Immature natural killer cell (primary cell): ENCODE measurements around the gene GATA5. TPM values are rescaled to one million over a fixed set of nuclear protein-coding genes. Genes with fewer than 3 reads are reported as not detected.

ENCODE experiments used
- DNase-seq, 3 donors: peaks; one replicate each; pipeline ENCODE4 v3.0.0; 2022; ENCODE audit warnings: mixed read lengths in 1 of 3
- H3K27ac Mint-ChIP-seq, 6 donors: one replicate each; pipeline ENCODE4 v1.8.0; 2020; ENCODE audit warnings: mixed read lengths in 6 of 6, mild to moderate bottlenecking in 5 of 6, inconsistent platforms in 4 of 6, moderate library complexity in 3 of 6
- H3K27me3 Mint-ChIP-seq, 3 donors: one replicate each; pipeline ENCODE4 v1.8.0; 2020 to 2021; ENCODE audit warnings: low read depth in 3 of 3, mild to moderate bottlenecking in 3 of 3, mixed read lengths in 3 of 3, moderate library complexity in 3 of 3, inconsistent platforms in 1 of 3
- H3K36me3 Mint-ChIP-seq, 3 donors: one replicate each; pipeline ENCODE4 v1.8.0; 2020; ENCODE audit warnings: mixed read lengths in 3 of 3, inconsistent platforms in 2 of 3, mild to moderate bottlenecking in 2 of 3
- H3K4me1 Mint-ChIP-seq, 2 donors: one replicate each; pipeline ENCODE4 v1.8.0; 2020; ENCODE audit warnings: inconsistent platforms in 2 of 2, mild to moderate bottlenecking in 2 of 2, mixed read lengths in 2 of 2, moderate library complexity in 1 of 2
- H3K4me3 Mint-ChIP-seq, 5 donors: one replicate each; pipeline ENCODE4 v1.8.0; 2020; ENCODE audit warnings: mild to moderate bottlenecking in 5 of 5, mixed read lengths in 5 of 5, inconsistent platforms in 3 of 5, moderate library complexity in 3 of 5
- H3K9me3 Mint-ChIP-seq, 6 donors: one replicate each; pipeline ENCODE4 v1.8.0; 2020; ENCODE audit warnings: mild to moderate bottlenecking in 6 of 6, mixed read lengths in 6 of 6, inconsistent platforms in 4 of 6, moderate library complexity in 3 of 6
- polyA plus RNA-seq, 3 donors: library from polyadenylated mRNA; unstranded; fragments of 300-500 nt; fragmentation: Illumina TruSeq; gene quantifications; one replicate each; pipeline ENCODE4 v1.2.3, GENCODE V29; 2021

Gene GATA5
- polyA plus RNA-seq, 3 donors from 2014 or later, result not detected

- DNase-seq, result no peak
- Mint-ChIP-seq H3K9me3 (peaks cover 0 to 1% (median 0%) of the 10 kb centered on the region in 6 donors), H3K4me3 (no peak overlapping the region), H3K27ac (no peak overlapping the region), H3K4me1 (no peaks in the 10 kb centered on the region), H3K27me3 (peaks cover 8 to 14% (median 12%) of the 10 kb centered on the region in 3 donors), H3K36me3 (no peaks in the 10 kb centered on the region)
Measured at GRCh38 chr20:62487561-62488354, 12.0 kb upstream of the GATA5 start.

GRCh38 chr20:62487118-62487517, 11.3 kb upstream of the GATA5 start:
- peaks cover 8 to 15% (median 12%) of the 10 kb centered on the region in 3 donors for H3K27me3 Mint-ChIP-seq
- no peaks in the 10 kb centered on the region for H3K4me1 Mint-ChIP-seq
- peaks cover 0 to 1% (median 0%) of the 10 kb centered on the region in 6 donors for H3K9me3 Mint-ChIP-seq
- no peak overlapping the region for H3K27ac Mint-ChIP-seq
- H3K36me3 Mint-ChIP-seq, result no peaks in the 10 kb centered on the region
- no peak overlapping the region for H3K4me3 Mint-ChIP-seq
- DNase-seq, result no peak

- Mint-ChIP-seq H3K36me3 (no peaks in the 10 kb centered on the region), H3K4me3 (no peak overlapping the region), H3K9me3 (peaks cover 0 to 1% (median 0%) of the 10 kb centered on the region in 6 donors), H3K27ac (no peak overlapping the region), H3K4me1 (no peaks in the 10 kb centered on the region), H3K27me3 (peaks cover 8 to 15% (median 12%) of the 10 kb centered on the region in 3 donors)
- DNase-seq, result no peak
Measured at GRCh38 chr20:62486484-62486883, 10.7 kb upstream of the GATA5 start.

GRCh38 chr20:62485701-62486089, 9.9 kb upstream of the GATA5 start:
- Mint-ChIP-seq H3K27ac (no peak overlapping the region), H3K36me3 (no peaks in the 10 kb centered on the region), H3K4me3 (no peak overlapping the region), H3K4me1 (no peaks in the 10 kb centered on the region), H3K27me3 (peaks cover 8 to 15% (median 12%) of the 10 kb centered on the region in 3 donors), H3K9me3 (peaks cover 0 to 1% (median 0%) of the 10 kb centered on the region in 6 donors)
- no peak for DNase-seq

GRCh38 chr20:62485062-62485700, 9.4 kb upstream of the GATA5 start:
- H3K4me1 Mint-ChIP-seq, result no peaks in the 10 kb centered on the region
- no peaks in the 10 kb centered on the region for H3K36me3 Mint-ChIP-seq
- peaks cover 8 to 15% (median 8%) of the 10 kb centered on the region in 3 donors for H3K27me3 Mint-ChIP-seq
- H3K27ac Mint-ChIP-seq, result no peak overlapping the region
- H3K9me3 Mint-ChIP-seq, result peaks cover 0 to 1% (median 0%) of the 10 kb centered on the region in 6 donors
- DNase-seq, result no peak
- no peak overlapping the region for H3K4me3 Mint-ChIP-seq

GRCh38 chr20:62484478-62484877, 8.7 kb upstream of the GATA5 start:
- Mint-ChIP-seq H3K9me3 (peaks cover 0 to 1% (median 0%) of the 10 kb centered on the region in 6 donors), H3K27me3 (peaks cover 8 to 19% (median 9%) of the 10 kb centered on the region in 3 donors), H3K4me1 (no peaks in the 10 kb centered on the region), H3K36me3 (no peaks in the 10 kb centered on the region), H3K27ac (no peak overlapping the region), H3K4me3 (no peak overlapping the region)
- DNase-seq, result no peak

- Mint-ChIP-seq H3K9me3 (peaks cover 0 to 1% (median 0%) of the 10 kb centered on the region in 6 donors), H3K27ac (no peak overlapping the region), H3K4me1 (peaks cover 0 to 1% of the 10 kb centered on the region in 2 donors), H3K27me3 (peaks cover 13 to 21% (median 14%) of the 10 kb centered on the region in 3 donors), H3K36me3 (no peaks in the 10 kb centered on the region), H3K4me3 (no peak overlapping the region)
- DNase-seq, result no peak
Measured at GRCh38 chr20:62483613-62484458, 8.0 kb upstream of the GATA5 start.

- Mint-ChIP-seq H3K9me3 (no peaks in the 10 kb centered on the region), H3K27me3 (peaks cover 10 to 17% (median 16%) of the 10 kb centered on the region in 3 donors), H3K27ac (no peak overlapping the region), H3K4me1 (peaks cover 0 to 1% of the 10 kb centered on the region in 2 donors), H3K36me3 (no peaks in the 10 kb centered on the region), H3K4me3 (peak overlapping the region in 1 of 5 donors; percentile 26)
- DNase-seq, result no peak
Measured at GRCh38 chr20:62482974-62483373, 7.2 kb upstream of the GATA5 start.

- Mint-ChIP-seq H3K36me3 (no peaks in the 10 kb centered on the region), H3K9me3 (no peaks in the 10 kb centered on the region), H3K27ac (no peak overlapping the region), H3K4me1 (peaks cover 0 to 1% of the 10 kb centered on the region in 2 donors), H3K27me3 (peaks cover 10 to 19% (median 19%) of the 10 kb centered on the region in 3 donors), H3K4me3 (no peak overlapping the region)
- DNase-seq, result no peak
Measured at GRCh38 chr20:62482146-62482809, 6.5 kb upstream of the GATA5 start.

- H3K4me1 Mint-ChIP-seq, result peaks cover 0 to 3% of the 10 kb centered on the region in 2 donors
- DNase-seq, result no peak
- H3K36me3 Mint-ChIP-seq, result no peaks in the 10 kb centered on the region
- H3K9me3 Mint-ChIP-seq, result no peaks in the 10 kb centered on the region
- no peak overlapping the region for H3K27ac Mint-ChIP-seq
- H3K27me3 Mint-ChIP-seq, result peaks cover 10 to 24% (median 19%) of the 10 kb centered on the region in 3 donors
- H3K4me3 Mint-ChIP-seq, result no peak overlapping the region
Measured at GRCh38 chr20:62481425-62482145, 5.8 kb upstream of the GATA5 start.

GRCh38 chr20:62480318-62480717, 4.5 kb upstream of the GATA5 start:
- H3K27me3 Mint-ChIP-seq, result peaks cover 10 to 25% (median 18%) of the 10 kb centered on the region in 3 donors
- DNase-seq, result no peak
- no peak overlapping the region for H3K27ac Mint-ChIP-seq
- no peaks in the 10 kb centered on the region for H3K9me3 Mint-ChIP-seq
- no peak overlapping the region for H3K4me3 Mint-ChIP-seq
- H3K4me1 Mint-ChIP-seq, result peaks cover 0 to 3% of the 10 kb centered on the region in 2 donors
- no peaks in the 10 kb centered on the region for H3K36me3 Mint-ChIP-seq

GRCh38 chr20:62479656-62480055, 3.9 kb upstream of the GATA5 start:
- peaks cover 10 to 23% (median 17%) of the 10 kb centered on the region in 3 donors for H3K27me3 Mint-ChIP-seq
- H3K27ac Mint-ChIP-seq, result no peak overlapping the region

GRCh38 chr20:62479156-62479555, 3.4 kb upstream of the GATA5 start:
- peaks cover 10 to 23% (median 17%) of the 10 kb centered on the region in 3 donors for H3K27me3 Mint-ChIP-seq
- no peaks in the 10 kb centered on the region for H3K9me3 Mint-ChIP-seq
- peaks cover 0 to 3% of the 10 kb centered on the region in 2 donors for H3K4me1 Mint-ChIP-seq
- no peak for DNase-seq
- no peak overlapping the region for H3K27ac Mint-ChIP-seq
- H3K36me3 Mint-ChIP-seq, result no peaks in the 10 kb centered on the region
- no peak overlapping the region for H3K4me3 Mint-ChIP-seq

More at GRCh38 chr20:62479656-62480055, 3.9 kb upstream of the GATA5 start:
- no peaks in the 10 kb centered on the region for H3K36me3 Mint-ChIP-seq
- no peak for DNase-seq
- peaks cover 0 to 3% of the 10 kb centered on the region in 2 donors for H3K4me1 Mint-ChIP-seq
- H3K9me3 Mint-ChIP-seq, result no peaks in the 10 kb centered on the region
- no peak overlapping the region for H3K4me3 Mint-ChIP-seq
